Activated CD4-positive, alpha-beta T cell treated with anti-CD3 and anti-CD28 coated beads, Interleukin-2, Interleukin-6, amounts not matched to agents 100 ng/mL and 50 ng/mL, durations not matched to agents 16 hours and 8 hours (primary cell): ENCODE results near the gene LCA5L.
"Not testable (repeated sequence)": the region's sequence is repeated elsewhere in the genome, so short reads cannot be mapped to it uniquely, and the experiment has no call there.

ENCODE experiments used
- DNase-seq: peaks from one replicate; pipeline ENCODE4 v3.0.0-alpha.2; 2020

LCA5L gene

GRCh38 chr21:39386899-39387298 is 58.7 kb downstream of the LCA5L start:
- DNase-seq, result no peak

- DNase-seq, result no peak
Observed at GRCh38 chr21:39386194-39386593, 59.4 kb downstream of the LCA5L start.

- peak; percentile 62 for DNase-seq
Observed at GRCh38 chr21:39385299-39386145, 60.1 kb downstream of the LCA5L start.

GRCh38 chr21:39384674-39385298 is 60.8 kb downstream of the LCA5L start:
- peak; percentile 26 for DNase-seq

GRCh38 chr21:39382096-39382495 is 63.5 kb downstream of the LCA5L start:
- not testable (repeated sequence) for DNase-seq

- no peak for DNase-seq
Observed at GRCh38 chr21:39381009-39381408, 64.6 kb downstream of the LCA5L start.

- peak; percentile 97 for DNase-seq
Observed at GRCh38 chr21:39379986-39380891, 65.3 kb downstream of the LCA5L start.

GRCh38 chr21:39377444-39378050 is 68.0 kb downstream of the LCA5L start:
- peak; percentile 45 for DNase-seq

- peak; percentile 38 for DNase-seq
Observed at GRCh38 chr21:39375446-39375845, 70.1 kb downstream of the LCA5L start.

- no peak for DNase-seq
Observed at GRCh38 chr21:39374046-39374445, 71.5 kb downstream of the LCA5L start.

- no peak for DNase-seq
Observed at GRCh38 chr21:39373634-39374033, 71.9 kb downstream of the LCA5L start.

GRCh38 chr21:39369896-39370288 is 75.7 kb downstream of the LCA5L start:
- not testable (repeated sequence) for DNase-seq

GRCh38 chr21:39367783-39368182 is 77.8 kb downstream of the LCA5L start:
- no peak for DNase-seq

- no peak for DNase-seq
Observed at GRCh38 chr21:39366563-39366962, 79.0 kb downstream of the LCA5L start.

- no peak for DNase-seq
Observed at GRCh38 chr21:39364949-39365348, 80.6 kb downstream of the LCA5L start.

- DNase-seq, result no peak
Observed at GRCh38 chr21:39363607-39364555, 81.7 kb downstream of the LCA5L start.

GRCh38 chr21:39362733-39363132 is 82.8 kb downstream of the LCA5L start:
- DNase-seq, result no peak

- DNase-seq, result no peak
Observed at GRCh38 chr21:39359382-39359781, 86.2 kb downstream of the LCA5L start.
